Fibroblast of skin of abdomen (primary cell): ENCODE data around the gene CLCA1.
A peak's percentile ranks its signal among the peaks of the same experiment; 100 is the strongest.
"Not testable (repeated sequence)": the region's sequence is repeated elsewhere in the genome, so short reads cannot be mapped to it uniquely, and the experiment has no call there.

Source experiments
- DNase-seq: peaks from one replicate; pipeline ENCODE4 v3.0.0-alpha.2; 2013

Gene CLCA1

GRCh38 chr1:86461482-86461881 lies 7.2 kb upstream of the CLCA1 start:
- no peak for DNase-seq

GRCh38 chr1:86464819-86465218 lies 3.9 kb upstream of the CLCA1 start:
- no peak for DNase-seq

GRCh38 chr1:86466109-86466844 lies 2.5 kb upstream of the CLCA1 start:
- DNase-seq, result no peak

GRCh38 chr1:86466986-86467385 lies 1.7 kb upstream of the CLCA1 start:
- DNase-seq, result no peak

GRCh38 chr1:86470859-86471258 lies 2.1 kb downstream of the CLCA1 start:
- DNase-seq, result no peak

GRCh38 chr1:86471291-86471690 lies 2.6 kb downstream of the CLCA1 start:
- DNase-seq, result peak; percentile 22

GRCh38 chr1:86472152-86472551 lies 3.4 kb downstream of the CLCA1 start:
- DNase-seq, result no peak

GRCh38 chr1:86472767-86473166 lies 4.0 kb downstream of the CLCA1 start:
- no peak for DNase-seq

GRCh38 chr1:86477256-86477655 lies 8.5 kb downstream of the CLCA1 start:
- DNase-seq, result no peak

- DNase-seq, result no peak
Measured at GRCh38 chr1:86477682-86478081, 9.0 kb downstream of the CLCA1 start.

- no peak for DNase-seq
Measured at GRCh38 chr1:86478416-86479156, 9.9 kb downstream of the CLCA1 start.

GRCh38 chr1:86481966-86482365 lies 13.2 kb downstream of the CLCA1 start:
- no peak for DNase-seq

GRCh38 chr1:86487131-86487810 lies 18.5 kb downstream of the CLCA1 start:
- DNase-seq, result peak; percentile 97

- no peak for DNase-seq
Measured at GRCh38 chr1:86487811-86488141, 19.0 kb downstream of the CLCA1 start.

GRCh38 chr1:86489242-86489878 lies 20.6 kb downstream of the CLCA1 start:
- no peak for DNase-seq

- no peak for DNase-seq
Measured at GRCh38 chr1:86491171-86491950, 22.6 kb downstream of the CLCA1 start.

GRCh38 chr1:86498281-86498680 lies 29.6 kb downstream of the CLCA1 start:
- no peak for DNase-seq

GRCh38 chr1:86499987-86500593 lies 31.4 kb downstream of the CLCA1 start:
- DNase-seq, result no peak

- no peak for DNase-seq
Measured at GRCh38 chr1:86500714-86501113, 32.0 kb downstream of the CLCA1 start.

GRCh38 chr1:86502125-86502646 lies 33.5 kb downstream of the CLCA1 start:
- DNase-seq, result not testable (repeated sequence)

GRCh38 chr1:86502721-86503405 lies 34.1 kb downstream of the CLCA1 start:
- DNase-seq, result no peak
